Tibial nerve (tissue), 4 donors: ENCODE results near the gene BIRC2. TPM values are rescaled to one million over a fixed set of nuclear protein-coding genes. Genes with fewer than 3 reads are reported as not detected.

ENCODE experiments used
- DNase-seq, 2 donors: peaks; one replicate each; pipeline ENCODE4 v3.0.0-alpha.2; 2019; ENCODE audit warnings: low spot score in 2 of 2
- H3K27ac ChIP-seq, 4 donors: fragments of 200-600 bp; sonication (generic) in 3 of 4; one replicate each; pipeline ENCODE4 v1.5.1; 2017 to 2019; ENCODE audit warnings: mild to moderate bottlenecking in 1 of 4
- H3K27me3 ChIP-seq, 2 donors: fragments of 200-600 bp; sonication (generic) in 1 of 2; one replicate each; pipeline versions ENCODE4 v1.5.1 to v1.6.0; 2017 to 2019
- H3K36me3 ChIP-seq, 3 donors: fragments of 200-600 bp; sonication (generic); one replicate each; pipeline ENCODE4 v1.5.1; 2018 to 2019
- H3K4me1 ChIP-seq, 4 donors: fragments of 200-600 bp; sonication (generic) in 3 of 4; one replicate each; pipeline ENCODE4 v1.5.1; 2017 to 2019
- H3K4me3 ChIP-seq, 4 donors: fragments of 200-600 bp; sonication (generic) in 3 of 4; one replicate each; pipeline ENCODE4 v1.5.1; 2017 to 2019; ENCODE audit warnings: mild to moderate bottlenecking in 1 of 4, moderate library complexity in 1 of 4
- H3K9me3 ChIP-seq, 4 donors: fragments of 200-600 bp; sonication (generic) in 3 of 4; one replicate each; pipeline ENCODE4 v1.5.1; 2017 to 2019
- CTCF ChIP-seq, 5 experiments: fragments of 200-600 bp in 3 of 5; fragments of 450-650 bp in 2 of 5; sonication (generic) in 3 of 5; IDR thresholded peaks; one replicate each; pipeline ENCODE4 v1.5.1; 2016 to 2019; ENCODE audit warnings: antibody characterized with exemption in 5 of 5, mild to moderate bottlenecking in 3 of 5, moderate library complexity in 2 of 5
- EP300 ChIP-seq, 2 donors: sonication (generic); formaldehyde crosslinking; IDR thresholded peaks; one replicate each; pipeline ENCODE4 v1.6.1; 2017; ENCODE audit warnings: antibody characterized with exemption in 2 of 2, mild to moderate bottlenecking in 1 of 2
- POLR2A ChIP-seq, 2 donors: fragments of 450-650 bp; IDR thresholded peaks; one replicate each; pipeline ENCODE4 v1.6.1; 2017; ENCODE audit warnings: antibody characterized with exemption in 2 of 2, mild to moderate bottlenecking in 2 of 2, moderate library complexity in 2 of 2
- WGBS, 2 donors: methylation state at CpG; one replicate each; pipeline ENCODE4 v1.1.5; 2018; 5-methylcytosine and 5-hydroxymethylcytosine counted together
- total RNA-seq, 4 donors: library from RNA; depleted of rRNA; stranded (reverse); fragments of >200 nt; gene quantifications; one replicate each; pipeline ENCODE4 v1.1.0, GENCODE V29; 2016

BIRC2 gene
- total RNA-seq, 4 donors from 2014 or later = 39.0 to 74.5 (median 51.4) TPM

DNA sequence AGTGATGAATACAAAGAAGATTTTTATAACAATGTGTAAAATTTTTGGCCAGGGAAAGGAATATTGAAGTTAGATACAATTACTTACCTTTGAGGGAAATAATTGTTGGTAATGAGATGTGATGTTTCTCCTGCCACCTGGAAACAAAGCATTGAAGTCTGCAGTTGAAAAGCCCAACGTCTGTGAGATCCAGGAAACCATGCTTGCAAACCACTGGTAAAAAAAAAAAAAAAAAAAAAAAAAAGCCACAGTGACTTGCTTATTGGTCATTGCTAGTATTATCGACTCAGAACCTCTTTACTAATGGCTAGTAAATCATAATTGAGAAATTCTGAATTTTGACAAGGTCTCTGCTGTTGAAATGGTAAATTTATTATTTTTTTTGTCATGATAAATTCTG lies 24.5 kb upstream of the BIRC2 start:
- peak overlapping the region in 3 of 4 donors; percentile 88 to 91 (median 90) for H3K27ac ChIP-seq
- no peaks in the 10 kb centered on the region for H3K9me3 ChIP-seq
- no peak overlapping the region for H3K4me3 ChIP-seq
- no peaks in the 10 kb centered on the region for H3K27me3 ChIP-seq
- TF ChIP-seq EP300 (IDR thresholded peaks at IDR 0.05) (no peak), POLR2A (IDR thresholded peaks at IDR 0.05) (no peak), CTCF (IDR thresholded peaks at IDR 0.05) (no peak)
- WGBS, 2 donors = 63 to 64% methylated on average over 2 of the region's 2 CpGs
- peaks cover 0 to 16% (median 0%) of the 10 kb centered on the region in 3 donors for H3K36me3 ChIP-seq
- peaks cover 0 to 59% (median 22%) of the 10 kb centered on the region in 4 donors for H3K4me1 ChIP-seq
- no peak for DNase-seq

DNA sequence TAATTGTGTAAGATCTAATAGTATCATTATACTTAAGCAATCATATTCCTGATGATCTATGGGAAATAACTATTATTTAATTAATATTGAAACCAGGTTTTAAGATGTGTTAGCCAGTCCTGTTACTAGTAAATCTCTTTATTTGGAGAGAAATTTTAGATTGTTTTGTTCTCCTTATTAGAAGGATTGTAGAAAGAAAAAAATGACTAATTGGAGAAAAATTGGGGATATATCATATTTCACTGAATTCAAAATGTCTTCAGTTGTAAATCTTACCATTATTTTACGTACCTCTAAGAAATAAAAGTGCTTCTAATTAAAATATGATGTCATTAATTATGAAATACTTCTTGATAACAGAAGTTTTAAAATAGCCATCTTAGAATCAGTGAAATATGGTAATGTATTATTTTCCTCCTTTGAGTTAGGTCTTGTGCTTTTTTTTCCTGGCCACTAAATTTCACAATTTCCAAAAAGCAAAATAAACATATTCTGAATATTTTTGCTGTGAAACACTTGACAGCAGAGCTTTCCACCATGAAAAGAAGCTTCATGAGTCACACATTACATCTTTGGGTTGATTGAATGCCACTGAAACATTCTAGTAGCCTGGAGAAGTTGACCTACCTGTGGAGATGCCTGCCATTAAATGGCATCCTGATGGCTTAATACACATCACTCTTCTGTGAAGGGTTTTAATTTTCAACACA lies 23.3 kb upstream of the BIRC2 start:
- peaks cover 0 to 22% (median 0%) of the 10 kb centered on the region in 3 donors for H3K36me3 ChIP-seq
- TF ChIP-seq EP300 (IDR thresholded peaks at IDR 0.05) = peak in 1 of 2 donors; percentile 19
- TF ChIP-seq POLR2A (IDR thresholded peaks at IDR 0.05) = no peak
- TF ChIP-seq CTCF (IDR thresholded peaks at IDR 0.05) = no peak
- no peak overlapping the region for H3K4me3 ChIP-seq
- H3K27ac ChIP-seq = peak overlapping the region in 3 of 4 donors; percentile 2 to 90 (median 88)
- H3K9me3 ChIP-seq = no peaks in the 10 kb centered on the region
- no peaks in the 10 kb centered on the region for H3K27me3 ChIP-seq
- peaks cover 0 to 49% (median 22%) of the 10 kb centered on the region in 4 donors for H3K4me1 ChIP-seq
- DNase-seq = no peak
- 95 to 96% methylated on average over 1 of the region's 1 CpG for WGBS, 2 donors

- no peak for DNase-seq
- Histone ChIP-seq H3K4me1 (peaks cover 0 to 43% (median 18%) of the 10 kb centered on the region in 4 donors), H3K27ac (no peak overlapping the region), H3K4me3 (no peak overlapping the region), H3K9me3 (no peaks in the 10 kb centered on the region), H3K27me3 (no peaks in the 10 kb centered on the region), H3K36me3 (peaks cover 0 to 36% (median 2%) of the 10 kb centered on the region in 3 donors)
- WGBS, 2 donors = 85 to 91% methylated on average over 3 of the region's 3 CpGs
- TF ChIP-seq EP300 (IDR thresholded peaks at IDR 0.05) (no peak), CTCF (IDR thresholded peaks at IDR 0.05) (no peak)
Measured at GRCh38 chr11:102325088-102325487, 21.9 kb upstream of the BIRC2 start.

DNA sequence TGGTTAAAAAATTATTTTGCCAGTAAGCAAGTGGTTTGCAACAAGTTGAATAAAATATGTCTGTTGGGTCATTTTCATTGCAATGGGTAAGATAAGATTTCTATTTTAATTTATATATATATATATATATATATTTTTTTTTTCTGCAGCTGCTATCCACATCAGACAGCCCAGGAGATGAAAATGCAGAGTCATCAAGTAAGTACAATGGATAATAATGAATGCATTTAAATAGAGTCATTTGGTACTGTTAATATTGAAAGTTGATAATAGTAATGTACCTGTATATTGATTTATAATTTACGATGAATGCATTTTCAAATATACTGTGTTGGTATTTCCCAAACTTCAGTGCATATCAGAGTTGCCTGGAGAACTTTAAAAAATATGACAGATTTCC lies 18.3 kb upstream of the BIRC2 start:
- H3K9me3 ChIP-seq = no peaks in the 10 kb centered on the region
- DNase-seq = no peak
- 91 to 98% methylated on average over 1 of the region's 1 CpG for WGBS, 2 donors
- TF ChIP-seq CTCF (IDR thresholded peaks at IDR 0.05) = no peak
- H3K4me1 ChIP-seq = peaks cover 0 to 9% (median 0%) of the 10 kb centered on the region in 4 donors
- no peaks in the 10 kb centered on the region for H3K27me3 ChIP-seq
- H3K27ac ChIP-seq = no peak overlapping the region
- peaks cover 0 to 69% (median 5%) of the 10 kb centered on the region in 3 donors for H3K36me3 ChIP-seq
- H3K4me3 ChIP-seq = no peak overlapping the region

- Histone ChIP-seq H3K4me3 (no peak overlapping the region), H3K4me1 (no peaks in the 10 kb centered on the region), H3K27me3 (no peaks in the 10 kb centered on the region), H3K27ac (peak overlapping the region in 1 of 4 donors; percentile 37), H3K36me3 (peaks cover 0 to 69% (median 5%) of the 10 kb centered on the region in 3 donors), H3K9me3 (no peaks in the 10 kb centered on the region)
- no peak for TF ChIP-seq EP300 (IDR thresholded peaks at IDR 0.05)
- no peak for TF ChIP-seq CTCF (IDR thresholded peaks at IDR 0.05)
- TF ChIP-seq POLR2A (IDR thresholded peaks at IDR 0.05) = no peak
- no peak for DNase-seq
Measured at GRCh38 chr11:102330231-102330630, 16.8 kb upstream of the BIRC2 start.
